A673 (cell line): ENCODE measurements around the gene TP53I11. TPM values are rescaled to one million over a fixed set of nuclear protein-coding genes. Genes with fewer than 3 reads are reported as not detected.
A peak's percentile ranks its signal among the peaks of the same experiment; 100 is the strongest.

Source experiments
- BruUV-seq: library from RNA; stranded (reverse); fragments of 400-500 nt; replicated peaks from 2 replicates; lab custom pipeline; 2021; lab: Mats Ljungman, UMichigan
- CTCF ChIA-PET: fragments of 300-600 bp; sonication (Branson Sonifier 250); formaldehyde crosslinking; loops from one replicate; lab custom pipeline; 2022; ENCODE audit warnings: antibody characterized with exemption; lab: Charles Lee
- POLR2A ChIA-PET: fragments of 300-600 bp; sonication (Branson Sonifier 250); formaldehyde crosslinking; loops from one replicate; lab custom pipeline; 2022; ENCODE audit warnings: antibody characterized with exemption; ENCODE audit not compliant: low non-redundant PET; lab: Charles Lee
- DNase-seq: peaks from one replicate; pipeline ENCODE4 v3.0.0-alpha.2; 2015; ENCODE audit warnings: low spot score
- H3K27ac ChIP-seq: fragments of 200-600 bp; sonication (generic); 2 replicates; pipeline ENCODE4 v1.5.1; 2016; ENCODE audit warnings: mixed run types, low read depth, mild to moderate bottlenecking, mixed read lengths, antibody characterized with exemption, low read length; ENCODE audit not compliant: poor library complexity, severe bottlenecking
- H3K27me3 ChIP-seq: fragments of 200-600 bp; sonication (generic); replicated peaks from 2 replicates; pipeline ENCODE4 v1.6.1; 2017; ENCODE audit warnings: mixed run types, low read depth, mild to moderate bottlenecking, mixed read lengths, antibody characterized with exemption, low read length; ENCODE audit not compliant: insufficient read depth, poor library complexity
- H3K36me3 ChIP-seq: fragments of 200-600 bp; sonication (generic); 2 replicates; pipeline ENCODE4 v1.6.1; 2016; ENCODE audit warnings: mixed run types, mild to moderate bottlenecking, mixed read lengths, antibody characterized with exemption, low read length; ENCODE audit not compliant: insufficient read depth, poor library complexity, severe bottlenecking
- H3K4me1 ChIP-seq: fragments of 200-600 bp; sonication (generic); 2 replicates; pipeline ENCODE4 v1.6.1; 2017; ENCODE audit warnings: mixed run types, mild to moderate bottlenecking, mixed read lengths, antibody characterized with exemption, low read length; ENCODE audit not compliant: insufficient read depth, poor library complexity, severe bottlenecking
- H3K4me3 ChIP-seq: fragments of 200-600 bp; sonication (generic); 2 replicates; pipeline ENCODE4 v1.5.1; 2016; ENCODE audit warnings: low read depth, mixed run types, mild to moderate bottlenecking, mixed read lengths, low read length; ENCODE audit not compliant: poor library complexity, severe bottlenecking
- H3K9me3 ChIP-seq: fragments of 200-600 bp; sonication (generic); 2 replicates; pipeline ENCODE4 v1.6.1; 2016; ENCODE audit warnings: mixed run types, low read depth, mild to moderate bottlenecking, mixed read lengths, antibody characterized with exemption, low read length; ENCODE audit not compliant: poor library complexity, severe bottlenecking
- CTCF ChIP-seq: fragments of 300-800, 200-600 bp; sonication (generic); conservative IDR thresholded peaks from 2 replicates; pipeline ENCODE4 v1.5.1; 2017; ENCODE audit warnings: low read depth, mild to moderate bottlenecking, antibody characterized with exemption, low read length, moderate library complexity, mixed read lengths
- EZH2 ChIP-seq: fragments of 200-600 bp; sonication (generic); IDR thresholded peaks from 2 replicates; pipeline ENCODE4 v1.6.1; 2017; ENCODE audit warnings: borderline replicate concordance, low read depth, mild to moderate bottlenecking, mixed read lengths, antibody characterized with exemption, low read length; ENCODE audit not compliant: poor library complexity, severe bottlenecking
- intact Hi-C: fragments of 100-400 bp; cut with micrococcal nuclease; formaldehyde crosslinking; loops from one replicate; pipeline ENCODE4 v1.10.0; 2022; ENCODE audit not compliant: unreplicated experiment
- total RNA-seq: library from RNA; stranded (reverse); gene quantifications from 2 replicates; pipeline ENCODE4 v1.2.3, GENCODE V29; 2021

The TP53I11 gene
- total RNA-seq, 1 experiment from 2014 or later = 52.0 TPM

- intact Hi-C loops = no loop called here
- no peak overlapping the region for H3K27ac ChIP-seq
- H3K4me1 ChIP-seq = peaks cover 15% of the 10 kb centered on the region
- no TSS peak for BruUV-seq
- no peaks in the 10 kb centered on the region for H3K36me3 ChIP-seq
- ChIA-PET POLR2A (no interaction called here), CTCF (interaction anchor here (0.5 kb wide), 1 partner anchor 608 kb away, joined by 3 read pairs; no protein-coding TSS in a partner anchor)
- no peak for TF ChIP-seq EZH2
- peak; percentile 50 for TF ChIP-seq CTCF
- no peaks in the 10 kb centered on the region for H3K27me3 ChIP-seq
- no peaks in the 10 kb centered on the region for H3K9me3 ChIP-seq
- H3K4me3 ChIP-seq = no peak overlapping the region
- peak; percentile 76 for DNase-seq
Observed at GRCh38 chr11:44977493-44977984, 26.9 kb upstream of the TP53I11 start.

- H3K36me3 ChIP-seq = no peaks in the 10 kb centered on the region
- H3K27ac ChIP-seq = no peak overlapping the region
- ChIA-PET POLR2A (no interaction called here), CTCF (no interaction called here)
- no peaks in the 10 kb centered on the region for H3K27me3 ChIP-seq
- intact Hi-C loops = no loop called here
- H3K9me3 ChIP-seq = no peaks in the 10 kb centered on the region
- no peak overlapping the region for H3K4me3 ChIP-seq
- TF ChIP-seq EZH2 (no peak), CTCF (no peak)
- no peak for DNase-seq
- no TSS peak for BruUV-seq
- peaks cover 15% of the 10 kb centered on the region for H3K4me1 ChIP-seq
Observed at GRCh38 chr11:44976576-44976975, 25.9 kb upstream of the TP53I11 start.

GRCh38 chr11:44974402-44975000, 23.8 kb upstream of the TP53I11 start:
- BruUV-seq = no TSS peak
- CTCF ChIA-PET = no interaction called here
- Histone ChIP-seq H3K36me3 (no peaks in the 10 kb centered on the region), H3K9me3 (no peaks in the 10 kb centered on the region), H3K27ac (no peak overlapping the region), H3K4me3 (no peak overlapping the region), H3K4me1 (peaks cover 15% of the 10 kb centered on the region), H3K27me3 (no peaks in the 10 kb centered on the region)
- intact Hi-C loops = no loop called here
- POLR2A ChIA-PET = no interaction called here
- TF ChIP-seq CTCF (no peak), EZH2 (no peak)
- no peak for DNase-seq
